HT1080 (cell line): ENCODE results near the gene USP37. TPM values are rescaled to one million over a fixed set of nuclear protein-coding genes. Genes with fewer than 3 reads are reported as not detected.
"Not testable (repeated sequence)": the region's sequence is repeated elsewhere in the genome, so short reads cannot be mapped to it uniquely, and the experiment has no call there.

Experiments used
- DNase-seq: peaks from one replicate; pipeline ENCODE4 v3.0.0-alpha.2; 2015; ENCODE audit warnings: low read depth
- total RNA-seq: library from RNA; depleted of rRNA; stranded (reverse); fragments of >200 nt; shearing (Covaris generic); gene quantifications from 2 replicates; pipeline ENCODE4 v1.2.3, GENCODE V29; 2014

Gene USP37
- total RNA-seq, 1 experiment from 2014 or later: 7.7 TPM

DNA sequence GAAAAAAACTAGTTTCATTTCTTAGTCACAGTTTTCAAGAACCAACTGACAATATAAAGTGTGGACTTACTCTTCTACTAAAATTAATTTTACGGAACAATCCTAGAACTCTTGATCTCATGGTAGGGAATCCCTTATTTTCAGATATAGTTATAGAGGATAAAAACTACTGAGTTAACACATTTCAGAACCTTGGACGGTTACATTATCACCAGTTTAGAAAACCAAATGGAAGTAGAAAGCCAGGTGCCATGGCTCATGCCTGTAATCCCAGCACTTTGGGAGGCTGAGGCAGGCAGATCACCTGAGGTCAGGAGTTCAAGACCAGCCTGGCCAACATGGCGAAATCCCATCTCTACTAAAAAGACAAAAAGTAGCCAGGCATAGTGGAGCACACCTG, 13.9 kb downstream of the USP37 start:
- not testable (repeated sequence) for DNase-seq

DNA sequence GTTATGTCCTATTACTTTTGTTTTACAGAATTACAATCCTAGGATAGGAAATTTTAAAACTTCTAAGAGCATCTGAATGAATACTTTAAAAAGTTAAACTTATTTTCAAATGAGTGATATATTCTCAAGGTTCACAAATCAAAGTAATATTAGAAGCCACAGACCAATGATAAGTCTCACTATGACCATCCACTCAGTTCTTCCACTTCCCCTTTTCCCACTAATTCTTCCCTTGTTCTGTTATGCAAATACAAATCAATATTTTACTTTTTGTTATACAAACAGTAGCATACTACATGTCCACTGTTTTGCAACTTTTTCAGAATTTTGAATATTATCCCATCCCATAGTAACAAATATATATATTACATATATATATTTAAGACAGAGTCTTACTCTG, 20.2 kb downstream of the USP37 start:
- no peak for DNase-seq

DNA sequence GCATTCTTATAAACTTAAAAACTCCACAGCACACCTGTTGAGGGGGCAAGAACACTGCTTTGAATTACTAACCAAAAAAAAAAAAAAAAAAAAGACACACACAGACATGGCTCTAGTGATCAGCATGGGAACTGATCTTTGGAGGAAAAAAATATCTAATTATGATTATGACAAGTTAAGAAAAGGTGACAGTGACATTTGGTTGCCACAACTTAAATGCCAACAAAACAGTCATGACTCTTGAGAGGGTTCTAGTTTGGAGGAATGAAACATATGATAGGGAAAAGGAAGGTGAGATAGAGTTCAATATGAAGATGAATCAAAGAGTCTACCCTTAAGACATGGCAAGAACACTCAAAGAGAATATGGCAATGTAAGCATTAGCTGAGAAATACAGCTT, 20.6 kb downstream of the USP37 start:
- DNase-seq: no peak

GRCh38 chr2:218546012-218546411, 22.1 kb downstream of the USP37 start:
- no peak for DNase-seq

- no peak for DNase-seq
Observed at GRCh38 chr2:218540015-218540414, 28.1 kb downstream of the USP37 start.

DNA sequence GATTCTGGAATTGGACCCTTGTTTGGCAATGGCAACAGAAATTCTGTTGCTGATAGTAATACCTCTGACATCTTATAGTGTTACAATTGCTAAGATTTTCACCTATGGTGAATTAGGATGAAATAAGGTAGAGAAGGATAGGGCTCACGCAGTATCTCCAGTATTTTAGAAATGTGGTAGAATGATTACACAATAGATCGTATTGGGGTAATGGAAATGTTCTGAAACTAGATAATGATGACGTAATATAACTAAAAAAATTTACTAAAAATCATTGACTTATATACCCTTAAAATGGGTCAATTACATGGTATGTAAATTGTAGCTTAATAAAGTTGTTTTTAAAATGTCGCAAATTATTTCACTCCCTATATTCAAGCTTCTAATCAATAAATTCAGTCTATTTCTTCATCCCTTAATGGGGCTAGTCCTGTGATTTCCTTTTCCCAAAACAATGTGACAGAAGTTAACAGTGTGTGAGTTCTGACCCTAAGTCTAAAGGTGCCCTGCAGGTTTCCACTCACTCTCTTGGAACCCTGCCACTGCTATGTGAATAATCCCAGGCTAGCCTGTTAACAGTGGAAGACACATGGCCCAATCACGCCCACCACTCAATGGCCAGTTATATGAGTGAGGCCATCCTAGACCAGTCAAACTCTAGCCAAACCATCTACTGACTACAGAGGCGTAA, 31.2 kb downstream of the USP37 start:
- no peak for DNase-seq

- DNase-seq: no peak
Observed at GRCh38 chr2:218529990-218530389, 38.2 kb downstream of the USP37 start.

DNA sequence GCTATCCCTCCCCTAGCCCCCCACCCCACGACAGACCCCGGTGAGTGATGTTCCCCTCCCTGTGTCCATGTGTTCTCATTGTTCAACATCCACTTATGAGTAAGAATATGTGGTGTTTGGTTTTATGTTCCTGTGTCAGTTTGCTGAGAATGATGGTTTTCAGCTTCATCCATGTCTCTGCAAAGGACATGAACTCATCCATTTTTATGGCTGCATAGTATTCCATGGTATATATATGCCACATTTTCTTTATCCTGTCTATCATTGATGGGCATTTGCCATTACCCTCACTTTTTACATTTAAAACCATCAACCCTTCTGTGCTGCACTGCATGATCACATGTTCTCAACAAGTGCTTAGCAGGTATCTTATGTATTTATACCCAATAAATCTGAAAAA, 39.7 kb downstream of the USP37 start:
- not testable (repeated sequence) for DNase-seq

GRCh38 chr2:218523651-218524050, 44.5 kb downstream of the USP37 start:
- DNase-seq: no peak

- no peak for DNase-seq
Observed at GRCh38 chr2:218518876-218519275, 49.3 kb downstream of the USP37 start.

- DNase-seq: no peak
Observed at GRCh38 chr2:218517434-218518206, 50.5 kb downstream of the USP37 start.

DNA sequence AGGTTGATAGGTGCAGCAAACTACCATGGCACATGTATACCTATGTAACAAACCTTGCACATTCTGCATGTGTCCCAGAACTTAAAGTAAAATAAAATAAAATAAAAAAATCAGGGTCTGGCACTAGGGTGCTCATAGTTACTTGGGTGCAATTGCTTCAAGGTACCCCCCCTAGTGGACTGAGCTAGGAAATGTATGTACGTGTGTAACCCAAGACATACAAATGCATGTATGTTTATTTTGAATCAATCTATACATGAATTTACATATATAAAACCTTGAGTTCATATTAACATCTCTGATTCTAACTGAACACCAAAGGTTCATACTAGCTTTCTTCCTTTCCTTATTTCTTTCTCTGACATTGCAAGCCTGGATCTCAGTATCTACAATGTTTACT, 51.5 kb downstream of the USP37 start:
- DNase-seq: no peak

- DNase-seq: no peak
Observed at GRCh38 chr2:218513676-218514075, 54.5 kb downstream of the USP37 start.

- no peak for DNase-seq
Observed at GRCh38 chr2:218508299-218508698, 59.9 kb downstream of the USP37 start.

DNA sequence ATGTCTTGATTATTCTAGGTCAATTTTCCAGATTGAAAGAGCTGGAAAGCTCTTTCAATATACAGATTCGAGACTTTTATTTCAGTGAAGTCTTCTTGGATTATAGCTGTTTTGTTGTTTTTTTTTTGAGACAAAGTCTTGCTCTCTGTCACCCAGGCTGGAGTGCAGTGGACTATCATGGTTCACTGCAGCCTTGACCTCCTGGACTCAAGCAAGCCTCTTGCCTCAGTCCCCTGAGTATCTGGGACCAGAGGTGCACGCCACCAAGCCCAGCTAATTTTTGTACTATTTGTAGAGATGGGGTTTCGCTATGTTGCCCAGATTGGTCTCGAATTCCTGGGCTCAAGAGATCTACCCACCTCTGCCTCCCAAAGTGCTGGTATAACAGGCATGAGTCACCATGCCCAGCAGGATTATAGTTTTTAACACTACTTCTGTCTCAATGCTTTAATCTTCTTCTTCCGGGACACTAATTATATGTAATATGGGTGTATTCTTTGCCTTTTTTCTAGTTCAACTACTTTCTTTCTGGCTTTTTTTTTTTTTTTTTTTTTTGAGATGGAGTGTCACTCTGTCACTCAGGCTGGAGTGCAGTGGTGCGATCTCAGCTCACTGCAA, 62.3 kb downstream of the USP37 start:
- DNase-seq: no peak

- no peak for DNase-seq
Observed at GRCh38 chr2:218501665-218502064, 66.5 kb downstream of the USP37 start.

- no peak for DNase-seq
Observed at GRCh38 chr2:218500501-218501060, 67.6 kb downstream of the USP37 start.

- DNase-seq: no peak
Observed at GRCh38 chr2:218485986-218486667, 82.0 kb downstream of the USP37 start.

DNA sequence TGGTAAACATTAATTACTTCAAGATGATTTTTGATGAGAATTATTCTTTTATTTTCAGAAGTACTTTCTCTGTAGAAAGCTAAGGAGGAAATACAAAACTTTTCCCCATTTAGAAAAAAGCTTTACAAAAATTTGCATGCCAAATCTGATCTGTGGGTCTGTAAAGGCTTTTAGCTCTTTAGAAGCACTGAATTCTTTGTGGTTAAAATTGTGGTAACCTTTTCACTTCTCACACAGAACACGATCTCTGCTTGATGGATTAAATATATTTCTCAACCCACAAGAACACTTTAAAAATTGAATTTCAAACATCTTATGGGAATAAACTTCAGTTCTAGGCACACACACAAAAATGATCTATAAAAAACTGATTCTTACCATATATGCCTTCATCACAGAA, 85.5 kb downstream of the USP37 start:
- DNase-seq: no peak

GRCh38 chr2:218479595-218479994, 88.6 kb downstream of the USP37 start:
- DNase-seq: no peak

GRCh38 chr2:218478544-218478943, 89.6 kb downstream of the USP37 start:
- no peak for DNase-seq

GRCh38 chr2:218477247-218477646, 90.9 kb downstream of the USP37 start:
- no peak for DNase-seq
